ENCODE results near the gene EML1.

Gene EML1

DNA sequence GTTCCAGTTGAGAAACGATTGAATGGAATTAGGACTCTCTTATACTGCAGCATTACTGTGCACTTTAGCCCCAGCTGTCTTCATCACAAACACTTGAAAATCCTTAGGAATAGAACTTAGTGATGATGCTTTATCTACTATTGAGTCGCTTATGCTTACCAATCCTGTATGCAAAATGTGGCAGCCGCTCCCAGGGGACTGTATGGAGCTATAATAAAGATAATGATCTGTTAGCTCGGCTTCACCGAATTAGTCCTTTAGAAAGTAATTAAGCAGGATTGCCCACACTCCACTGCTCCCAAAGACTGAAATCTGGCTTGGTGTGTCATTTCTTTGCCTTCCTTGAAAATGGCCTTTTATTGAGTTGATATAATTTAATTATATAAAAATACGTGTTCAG lies 10.6 kb downstream of the EML1 start:
- no peak for DNase-seq (ENCODE audit: low read depth in 2 of 2, low spot score in 1 of 2)

DNA sequence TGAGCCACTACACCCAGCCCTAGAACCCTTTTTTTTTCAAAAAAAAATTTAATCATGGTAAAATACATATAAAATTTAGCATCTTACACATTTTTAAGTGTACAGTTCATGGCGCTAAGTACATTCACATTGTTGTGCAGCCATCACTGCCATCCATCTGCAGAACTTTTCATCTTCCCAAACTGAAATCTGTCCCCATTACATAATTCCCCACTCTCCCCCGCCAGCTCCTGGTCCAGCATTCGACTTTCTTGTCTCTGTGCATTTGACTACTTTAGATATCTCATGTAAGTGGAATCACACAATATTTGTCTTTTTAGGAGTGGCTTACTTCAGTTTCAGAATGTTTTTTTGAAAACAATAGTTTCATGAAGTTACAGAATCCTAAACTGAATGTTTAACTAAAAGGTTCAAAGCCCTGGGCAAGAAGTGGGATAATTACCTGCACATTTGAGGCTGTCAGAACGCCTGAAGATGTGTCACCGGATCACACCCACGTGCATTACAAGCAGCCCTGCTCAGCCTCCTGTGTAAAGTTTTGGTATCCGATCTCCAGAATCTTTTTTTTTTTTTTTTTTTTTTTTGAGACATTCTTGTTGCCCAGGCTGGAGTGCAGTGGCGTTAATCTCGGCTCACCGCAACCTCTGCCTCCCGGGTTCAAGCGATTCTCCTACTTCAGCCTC lies 12.7 kb downstream of the EML1 start:
- no peak for DNase-seq (ENCODE audit: low read depth in 2 of 2, low spot score in 1 of 2)

DNA sequence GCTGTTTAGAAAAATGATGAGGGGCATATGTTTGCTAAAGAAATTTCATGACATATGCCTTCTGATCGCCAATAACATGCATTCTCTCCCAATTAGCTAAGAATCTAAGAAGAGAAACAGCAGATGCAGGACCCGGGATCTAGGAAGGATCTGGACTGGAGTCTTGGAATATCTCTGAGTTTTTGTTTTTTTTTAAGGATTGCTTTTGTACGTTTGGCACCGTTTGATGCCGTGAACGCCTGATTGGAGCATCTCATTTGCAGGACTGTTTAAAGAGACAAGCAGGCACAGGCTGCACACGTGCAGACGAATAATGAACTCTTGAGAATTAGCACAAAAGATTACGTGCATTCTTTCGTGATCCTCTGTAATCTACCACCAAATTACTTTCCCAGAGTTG lies 13.6 kb downstream of the EML1 start:
- no peak for DNase-seq (ENCODE audit: low read depth in 2 of 2, low spot score in 1 of 2)

DNA sequence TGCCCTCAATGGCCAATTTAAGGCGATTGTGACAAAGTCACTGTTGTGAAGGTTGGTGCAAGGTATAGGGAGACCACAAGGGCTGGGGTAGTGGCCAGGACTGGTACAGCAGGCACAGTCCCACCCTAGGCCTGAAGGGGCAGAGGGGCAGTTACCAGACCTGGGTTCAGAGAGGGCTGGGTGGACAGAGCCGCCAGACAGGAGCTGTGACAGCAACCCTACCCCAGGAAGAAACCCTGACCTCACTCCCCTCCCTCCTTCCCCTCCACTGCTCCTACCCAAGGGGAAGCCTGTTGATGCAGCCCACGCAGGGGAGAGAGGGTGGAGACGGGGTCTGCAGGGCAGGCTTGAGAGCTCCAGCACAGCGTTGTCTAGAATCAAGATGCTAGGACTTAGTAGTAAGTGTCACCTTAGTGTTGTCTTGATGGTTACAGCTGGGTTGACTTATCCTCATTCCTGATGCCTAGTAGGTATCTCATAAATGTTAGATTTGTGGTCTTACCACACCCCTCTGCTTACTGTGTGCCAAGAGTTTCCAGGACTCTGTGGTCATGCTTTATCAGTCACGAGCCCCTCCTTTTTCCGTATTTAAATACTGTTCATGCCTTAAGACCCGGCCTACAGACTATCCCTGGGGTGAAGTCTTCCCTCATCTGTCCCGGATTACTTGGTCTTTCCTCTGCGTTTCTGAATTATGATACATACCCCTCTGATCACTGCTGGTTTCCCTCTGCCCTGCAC lies 14.4 kb downstream of the EML1 start:
- no peak for DNase-seq (ENCODE audit: low read depth in 2 of 2, low spot score in 1 of 2)

DNA sequence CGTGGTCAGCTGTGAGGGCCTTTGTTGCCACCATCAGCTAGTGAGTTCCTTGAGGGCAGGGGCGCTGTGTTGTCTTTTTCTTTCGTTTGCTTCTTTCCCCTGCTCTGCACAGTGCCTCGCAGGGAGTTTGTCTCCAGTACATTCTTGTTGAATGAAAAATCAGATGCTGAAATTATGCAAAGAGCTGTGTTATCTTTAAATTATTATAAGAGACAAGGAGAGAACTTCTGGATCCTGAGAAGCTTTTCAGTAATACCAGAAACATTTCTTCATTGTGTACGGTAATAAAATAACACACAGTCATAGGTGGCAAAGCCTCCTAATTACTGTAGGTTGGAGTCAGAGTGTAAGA lies 14.9 kb downstream of the EML1 start:
- no peak for DNase-seq (ENCODE audit: low read depth in 2 of 2, low spot score in 1 of 2)

DNA sequence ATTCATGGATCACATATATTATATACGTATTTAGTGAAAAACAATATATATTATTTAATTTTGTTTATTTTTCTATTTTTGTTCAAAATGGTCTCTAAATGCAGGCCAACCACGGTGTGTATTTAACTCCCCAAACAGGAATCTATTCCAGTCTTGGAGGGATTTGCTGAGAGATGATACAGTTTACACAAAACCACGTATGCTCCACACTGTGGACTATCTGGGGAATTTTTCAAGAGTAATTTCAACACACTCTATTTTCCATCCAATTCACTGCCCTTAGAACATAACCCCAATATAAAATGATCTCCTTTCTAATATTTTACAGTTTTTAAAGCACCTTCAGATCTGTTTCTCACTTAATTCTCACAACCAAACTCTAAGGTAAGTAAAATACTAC lies 15.3 kb downstream of the EML1 start:
- no peak for DNase-seq (ENCODE audit: low read depth in 2 of 2, low spot score in 1 of 2)

DNA sequence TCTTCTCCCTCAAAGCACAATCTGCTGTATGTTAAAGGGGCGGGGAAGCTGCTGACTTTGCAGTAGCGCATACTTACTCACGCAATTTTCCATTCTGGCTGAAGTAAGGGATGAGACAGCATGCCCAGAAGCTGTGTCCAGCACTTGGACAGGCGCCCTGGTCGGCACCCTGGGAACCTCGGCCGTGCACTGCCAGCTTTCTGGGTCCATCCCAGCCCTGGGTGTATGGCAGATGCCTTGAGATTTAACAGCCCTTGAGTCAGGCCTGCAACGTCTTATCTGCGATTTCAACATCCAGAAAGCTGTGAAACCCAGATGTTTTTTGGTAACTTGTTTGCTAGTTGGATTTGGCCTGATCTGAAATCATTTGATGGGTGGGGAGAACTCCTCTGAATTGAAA lies 16.1 kb downstream of the EML1 start:
- no peak for DNase-seq (ENCODE audit: low read depth in 2 of 2, low spot score in 1 of 2)

DNA sequence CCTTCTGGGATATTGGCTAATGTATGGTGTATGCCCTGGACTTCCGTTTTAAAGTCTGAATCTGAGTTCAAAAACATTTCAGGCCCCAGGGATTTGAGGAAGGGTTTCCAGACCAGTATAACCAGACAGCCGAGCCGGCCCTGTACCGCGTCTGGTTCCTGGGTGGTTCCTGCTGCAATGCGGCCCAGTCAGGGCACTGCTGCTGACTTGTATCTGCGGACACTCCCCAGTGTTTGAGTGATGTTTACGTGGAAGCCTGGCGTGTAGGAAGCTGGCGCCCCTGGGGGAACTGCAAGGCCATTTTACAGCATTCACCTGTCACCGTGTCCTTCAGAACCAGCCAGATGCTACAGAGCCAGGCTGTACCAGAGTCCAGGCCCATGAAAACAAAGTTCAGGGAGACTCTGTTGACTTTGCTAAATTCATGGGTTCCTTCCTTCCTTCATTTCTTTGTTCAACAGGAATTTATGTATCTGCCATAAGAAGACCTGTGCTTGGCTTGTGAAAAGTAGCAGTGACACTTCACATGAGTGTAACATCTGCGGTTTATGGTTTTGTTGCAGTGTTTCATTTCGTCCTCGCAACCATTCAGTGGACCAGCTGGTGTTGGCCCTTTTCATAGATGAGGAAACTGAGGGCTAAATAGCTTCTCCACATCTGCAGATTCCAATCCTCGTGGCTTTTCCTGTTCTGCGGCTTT lies 16.8 kb downstream of the EML1 start:
- DNase-seq (ENCODE audit: low read depth in 2 of 2, low spot score in 1 of 2) = no peak

DNA sequence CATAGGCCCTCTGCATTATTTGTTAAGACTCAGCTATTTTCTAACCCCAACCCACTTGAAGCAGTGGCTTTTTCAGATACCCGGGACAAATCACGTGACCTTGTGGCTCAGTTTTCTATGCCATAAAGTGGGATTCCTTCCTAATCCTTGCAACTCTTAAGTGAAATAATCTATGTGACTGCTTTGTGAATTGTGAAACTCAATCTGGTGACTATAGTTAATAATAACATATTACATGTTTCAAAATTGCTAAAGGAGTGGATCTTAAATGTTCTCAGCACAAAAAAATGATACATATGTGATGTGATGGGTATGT lies 17.3 kb downstream of the EML1 start:
- DNase-seq (ENCODE audit: low read depth in 2 of 2, low spot score in 1 of 2) = no peak

DNA sequence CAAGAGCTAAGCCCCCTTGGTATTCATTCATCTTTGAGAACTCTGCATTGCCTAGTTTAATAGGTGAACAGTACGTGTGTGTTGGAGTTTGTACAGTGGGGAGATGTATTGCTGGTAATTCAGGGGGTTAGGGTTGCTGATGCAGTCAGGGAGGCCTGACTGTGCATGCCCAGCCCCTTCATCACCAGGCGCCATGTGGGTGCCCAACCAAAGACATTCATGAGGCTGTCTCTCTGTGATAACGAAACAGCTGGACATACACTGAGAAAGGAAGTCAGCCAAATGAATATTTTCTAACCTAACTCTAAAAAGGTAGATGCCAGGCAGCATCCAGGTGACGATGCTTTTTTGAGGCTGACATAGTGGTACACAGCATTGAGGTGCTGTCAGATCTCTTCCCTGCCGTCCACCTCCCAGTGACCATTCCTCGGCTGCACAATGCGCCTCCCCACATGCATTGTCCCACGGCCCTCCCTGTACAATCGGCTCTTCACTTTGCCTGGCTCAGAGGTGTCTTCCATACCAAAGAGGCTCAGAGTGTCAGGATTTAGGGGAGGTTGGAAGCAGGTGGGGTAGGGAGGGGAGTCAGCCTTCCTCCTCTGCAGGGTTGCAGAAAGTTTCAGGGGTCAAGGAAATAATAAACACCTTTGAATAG lies 19.0 kb downstream of the EML1 start:
- DNase-seq (ENCODE audit: low read depth in 2 of 2, low spot score in 1 of 2) = no peak

DNA sequence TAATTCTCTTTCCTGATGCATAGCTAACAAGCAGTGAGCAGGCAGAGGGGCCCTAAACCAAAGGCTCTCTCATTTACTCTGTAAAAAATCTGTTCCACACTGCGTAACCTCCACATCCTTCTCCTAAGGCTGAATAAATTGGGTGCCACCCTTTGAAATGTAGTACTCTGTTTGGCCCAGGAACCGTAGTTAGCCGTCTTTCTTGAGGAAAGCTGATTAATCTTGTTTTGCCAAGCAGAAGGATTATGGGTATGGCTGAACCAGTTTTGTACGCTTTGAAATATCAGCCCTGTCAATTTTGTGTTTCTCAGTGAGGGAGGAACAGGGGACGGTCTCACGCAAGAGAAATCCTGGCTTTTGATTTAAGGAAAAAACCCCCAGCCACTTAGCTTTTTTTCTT lies 19.7 kb downstream of the EML1 start:
- DNase-seq (ENCODE audit: low read depth in 2 of 2, low spot score in 1 of 2) = no peak

DNA sequence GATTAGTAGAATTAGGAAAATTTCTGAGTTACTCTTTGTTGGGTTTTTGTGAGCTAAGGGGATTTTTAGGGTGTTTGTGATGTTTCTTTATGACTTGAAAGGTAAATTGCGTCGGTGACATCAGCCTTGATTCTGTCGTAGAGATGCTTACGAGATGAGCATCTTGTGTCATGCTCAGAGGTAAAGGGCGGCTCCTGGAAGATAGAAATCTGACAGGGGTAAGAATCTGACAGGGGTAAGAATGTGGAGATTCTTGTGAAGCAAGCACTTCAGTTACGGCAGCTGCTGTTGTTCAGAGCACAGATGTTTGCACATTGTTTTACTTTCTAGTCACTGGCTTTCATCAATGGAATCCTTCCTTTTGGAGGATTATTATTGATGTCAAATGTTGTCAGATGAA lies 22.5 kb downstream of the EML1 start:
- no peak for DNase-seq (ENCODE audit: low read depth in 2 of 2, low spot score in 1 of 2)

DNA sequence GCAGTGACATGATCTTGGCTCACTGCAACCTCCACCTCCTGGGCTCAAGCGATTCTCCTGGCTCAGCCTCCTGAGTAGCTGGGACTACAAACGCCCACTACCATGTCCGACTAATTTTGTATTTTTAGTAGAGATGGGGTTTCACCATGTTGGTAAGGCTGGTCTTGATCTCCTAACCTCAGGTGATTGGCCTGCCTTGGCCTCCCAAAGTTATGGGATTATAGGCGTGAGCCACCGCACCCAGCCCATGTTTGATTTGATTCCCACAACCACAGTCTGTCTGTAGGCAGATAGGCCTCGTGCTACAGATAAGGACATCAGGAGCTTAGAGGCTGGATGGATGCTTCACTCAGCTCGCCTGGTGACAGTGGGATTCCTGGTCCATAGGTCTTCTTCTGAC lies 23.0 kb downstream of the EML1 start:
- no peak for DNase-seq (ENCODE audit: low read depth in 2 of 2, low spot score in 1 of 2)

DNA sequence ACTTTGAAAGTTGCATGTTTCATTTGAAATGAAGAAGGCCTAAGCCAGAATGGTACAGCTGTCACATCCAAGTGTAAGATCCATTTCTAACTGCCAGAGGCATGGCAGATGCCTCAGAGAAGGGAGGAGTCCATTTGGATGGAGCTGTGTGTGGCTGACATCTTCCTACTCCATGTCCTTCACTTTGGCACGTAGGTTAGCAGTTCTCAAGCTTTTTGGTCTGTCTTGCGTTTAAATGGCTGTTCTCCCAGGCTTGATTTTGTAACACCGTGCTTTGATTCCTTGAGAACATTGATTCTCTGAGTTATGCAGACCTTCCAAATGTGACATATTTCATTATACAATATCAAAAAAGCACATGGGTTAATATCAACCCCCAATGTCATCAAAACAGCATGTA lies 23.4 kb downstream of the EML1 start:
- no peak for DNase-seq (ENCODE audit: low read depth in 2 of 2, low spot score in 1 of 2)

DNA sequence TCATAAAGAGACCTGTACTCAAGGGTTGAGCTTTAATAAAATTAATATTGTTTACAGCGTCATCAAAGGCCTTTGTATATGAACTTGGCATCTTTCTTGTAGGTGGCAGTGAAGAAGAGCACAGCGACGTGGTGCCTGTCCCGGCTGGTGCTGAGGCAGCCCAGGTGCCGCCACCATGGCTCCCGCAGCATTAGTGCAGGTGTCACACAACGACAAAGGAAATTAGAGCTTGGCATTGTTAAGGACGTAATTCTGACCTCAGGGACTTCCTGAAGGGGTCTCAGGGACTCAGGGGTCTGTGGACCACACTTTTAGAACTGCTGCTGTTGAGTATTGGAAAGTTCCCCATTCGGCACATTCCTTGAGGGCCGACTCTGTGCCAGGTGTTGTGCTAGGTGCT lies 24.1 kb downstream of the EML1 start:
- DNase-seq (ENCODE audit: low read depth in 2 of 2, low spot score in 1 of 2) = no peak

DNA sequence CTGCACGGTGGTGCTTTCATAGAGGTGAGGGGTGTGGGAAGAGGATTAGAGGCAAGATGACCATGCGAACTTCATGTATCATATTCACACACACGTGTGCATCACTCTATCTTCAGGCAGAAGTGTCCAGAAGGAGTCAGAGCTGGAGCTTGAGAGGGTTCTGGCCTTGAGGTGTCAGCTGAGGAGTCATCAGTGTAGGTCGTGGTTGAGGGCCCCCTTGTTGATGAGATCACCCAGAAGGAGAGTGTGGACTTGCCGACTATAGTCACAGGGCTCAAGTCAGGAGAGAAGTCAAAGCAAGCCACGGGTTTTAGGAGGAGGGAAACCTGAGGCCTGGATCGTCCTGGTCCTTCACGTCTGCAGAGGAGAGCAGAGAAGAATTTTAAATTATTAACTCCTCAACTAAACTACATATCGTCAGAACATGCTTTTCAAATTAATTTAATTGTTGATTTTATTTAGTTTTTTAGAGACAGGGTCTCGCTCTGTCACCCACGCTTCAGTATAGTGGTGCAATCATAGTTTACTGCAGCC lies 25.4 kb downstream of the EML1 start:
- no peak for DNase-seq (ENCODE audit: low read depth in 2 of 2, low spot score in 1 of 2)

DNA sequence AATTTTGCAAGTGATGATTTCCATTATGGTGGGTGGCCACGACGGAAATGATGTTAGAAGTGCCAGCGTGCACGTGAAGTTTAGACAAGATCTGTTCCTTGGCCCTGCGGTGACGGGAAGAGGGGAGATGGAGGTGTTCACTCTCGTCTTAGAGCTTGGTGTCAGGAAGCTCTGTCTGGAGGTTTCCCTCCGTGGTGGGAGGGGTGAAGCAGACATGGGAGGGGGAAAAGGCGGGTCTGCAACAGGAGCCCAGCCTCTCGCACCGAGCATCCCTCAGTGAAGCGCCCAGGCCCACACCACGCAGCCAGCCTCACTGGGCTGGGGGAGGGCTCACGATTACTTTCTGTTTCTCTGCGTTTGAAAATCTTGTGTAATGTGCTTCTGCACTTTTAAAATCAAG lies 26.3 kb downstream of the EML1 start:
- no peak for DNase-seq (ENCODE audit: low read depth in 2 of 2, low spot score in 1 of 2)

DNA sequence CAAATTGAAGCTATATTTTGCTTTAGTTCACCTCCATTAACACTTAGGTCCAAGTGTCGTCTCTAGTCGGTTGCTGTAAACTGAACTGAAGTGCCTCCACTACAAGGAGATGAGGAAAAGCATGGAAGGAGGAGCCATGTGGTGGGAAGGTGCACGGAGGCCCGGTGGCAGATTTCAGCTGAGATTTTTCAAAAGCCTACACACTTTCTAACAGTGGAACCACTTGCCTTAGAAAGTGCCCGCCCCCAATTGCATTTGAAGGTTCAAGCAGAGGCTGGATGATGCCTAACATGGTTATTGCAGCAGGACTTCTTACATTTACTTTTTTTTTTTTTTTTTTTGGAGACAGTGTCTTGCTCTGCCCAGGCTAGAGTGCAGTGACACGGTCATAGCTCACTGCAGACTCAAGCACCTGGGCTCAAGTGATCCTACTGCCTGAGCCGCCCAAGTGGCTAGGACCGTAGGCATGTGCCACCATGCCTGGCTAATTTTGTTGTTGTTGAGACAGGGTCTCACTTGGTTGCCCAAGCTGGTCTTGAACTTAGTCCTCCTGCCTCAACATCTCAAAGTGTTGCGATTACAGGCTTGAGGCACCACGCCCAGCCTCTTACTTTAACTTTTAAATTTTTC lies 27.6 kb downstream of the EML1 start:
- no peak for DNase-seq (ENCODE audit: low read depth in 2 of 2, low spot score in 1 of 2)

DNA sequence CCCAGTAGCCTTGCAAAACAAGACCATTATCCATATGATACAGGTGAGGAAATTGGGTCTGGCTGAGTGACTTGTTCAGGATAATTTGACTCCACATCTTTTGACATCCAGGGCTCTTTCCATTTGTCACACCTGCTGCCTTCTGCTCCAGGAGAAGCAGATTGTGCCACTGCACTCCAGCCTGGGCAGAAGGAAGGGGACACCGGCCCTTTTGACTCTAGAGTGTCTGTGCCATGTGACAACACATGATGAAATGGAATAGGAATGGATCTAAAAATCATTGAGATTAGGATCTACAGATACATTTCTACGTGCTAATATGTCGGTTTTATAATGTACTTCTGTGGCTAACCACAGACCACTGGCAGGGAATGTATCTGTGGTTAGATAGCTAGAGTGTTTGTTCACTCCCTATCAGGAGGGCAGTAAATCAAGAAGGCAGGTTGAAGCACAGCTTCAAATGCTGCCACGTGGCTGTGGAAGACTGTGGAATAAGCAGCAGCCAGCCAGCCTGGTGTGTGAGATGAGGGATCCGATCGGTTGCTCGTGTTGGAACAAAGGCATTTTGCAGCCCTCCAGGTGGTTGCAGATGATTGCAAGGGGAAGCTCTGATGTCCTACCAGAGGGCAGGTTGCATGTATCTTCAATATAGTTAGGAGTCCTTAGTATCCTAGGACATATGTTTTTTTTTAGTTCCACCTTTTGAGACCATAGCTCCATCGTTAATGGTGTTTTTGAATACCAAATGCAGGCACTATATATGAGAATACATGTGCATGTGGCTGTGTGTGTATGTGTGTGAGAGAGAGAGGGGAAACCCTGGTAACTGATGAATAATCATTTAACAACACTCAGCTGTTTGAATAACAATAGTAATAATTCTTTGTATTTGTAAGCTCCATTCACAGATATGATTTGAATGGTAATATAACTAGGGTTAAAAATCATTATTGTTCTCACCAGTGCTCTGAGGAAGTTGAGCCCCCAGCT lies 28.6 kb downstream of the EML1 start:
- DNase-seq (ENCODE audit: low read depth in 2 of 2, low spot score in 1 of 2) = no peak

DNA sequence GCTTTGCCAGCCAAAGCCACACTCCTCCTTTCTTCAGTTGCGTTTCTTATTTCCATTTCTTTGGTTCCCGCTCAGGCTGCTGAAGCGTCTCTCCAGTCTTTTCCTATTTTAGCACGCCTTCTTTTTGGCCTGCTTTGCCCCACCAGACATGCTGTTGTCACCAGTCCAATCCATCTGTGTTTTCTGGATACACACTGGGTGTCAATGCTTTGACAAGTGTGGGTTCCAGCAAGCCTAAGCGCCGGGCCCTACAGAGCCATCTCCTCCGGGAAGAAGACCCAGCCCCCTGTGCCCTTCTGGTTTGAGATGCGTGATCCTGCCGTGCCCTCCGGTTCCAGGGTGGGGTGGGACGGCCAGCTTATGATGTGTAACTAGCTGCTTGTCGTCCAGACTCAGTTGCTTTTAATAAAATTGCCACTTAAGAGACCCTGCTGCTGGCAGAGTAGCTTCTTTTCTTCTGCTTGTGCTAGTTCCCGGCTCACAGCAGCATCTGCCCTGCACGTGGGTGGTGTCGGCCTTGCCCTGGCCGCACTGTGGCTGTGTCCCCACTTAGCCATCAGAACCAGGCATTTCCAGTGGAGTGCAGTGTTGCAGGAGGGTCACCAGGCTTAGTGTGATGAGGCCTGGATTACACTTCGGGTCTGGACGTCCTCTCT lies 29.7 kb downstream of the EML1 start:
- no peak for DNase-seq (ENCODE audit: low read depth in 2 of 2, low spot score in 1 of 2)
